Nucleus accumbens (tissue), 56 donors: ENCODE measurements around the gene SNTB2.
"Not testable (repeated sequence)": the region's sequence is repeated elsewhere in the genome, so short reads cannot be mapped to it uniquely, and the experiment has no call there.

Experiments used
- DNase-seq, 56 donors: peaks; one replicate each; lab custom pipeline; 2025; lab: John Stamatoyannopoulos, UW

SNTB2 gene

DNA sequence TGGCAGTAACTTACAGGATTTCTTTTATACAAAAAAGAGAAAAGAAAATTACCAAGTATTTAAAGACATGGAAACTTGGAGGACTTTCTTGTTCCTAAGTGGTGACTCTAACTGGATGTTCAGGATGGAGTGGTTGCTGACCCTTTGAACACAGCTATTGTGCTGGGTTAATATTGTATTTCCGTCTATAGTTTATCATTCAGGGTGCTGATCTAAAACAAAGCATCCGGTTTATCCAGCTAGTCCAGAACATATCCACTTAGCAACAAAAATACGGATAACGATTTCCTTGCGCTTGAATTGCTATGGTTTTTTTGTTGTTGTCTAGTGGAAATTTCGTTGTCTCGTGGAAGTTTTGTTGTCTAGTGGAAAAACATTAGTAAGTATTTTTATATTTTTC lies 38.2 kb downstream of the SNTB2 start:
- no peak for DNase-seq

DNA sequence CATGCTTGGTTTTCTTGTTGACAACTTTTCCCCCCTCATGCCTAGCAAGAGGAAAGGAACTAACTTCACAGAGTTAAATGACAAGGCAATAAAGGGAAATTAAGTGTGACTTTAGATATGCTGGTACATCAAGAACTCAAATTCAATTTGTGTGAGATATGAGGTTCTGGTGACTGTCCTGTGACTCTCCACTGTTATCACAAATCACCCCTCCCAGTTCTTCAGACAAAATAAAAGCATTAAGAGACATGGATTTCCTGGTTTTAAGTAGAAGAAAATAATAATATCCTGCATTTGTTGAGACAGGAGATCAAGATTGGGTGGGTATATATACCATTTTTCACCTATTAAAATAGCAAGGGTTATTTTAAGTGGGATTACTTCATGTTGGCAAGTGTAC lies 46.2 kb downstream of the SNTB2 start:
- DNase-seq: no peak

DNA sequence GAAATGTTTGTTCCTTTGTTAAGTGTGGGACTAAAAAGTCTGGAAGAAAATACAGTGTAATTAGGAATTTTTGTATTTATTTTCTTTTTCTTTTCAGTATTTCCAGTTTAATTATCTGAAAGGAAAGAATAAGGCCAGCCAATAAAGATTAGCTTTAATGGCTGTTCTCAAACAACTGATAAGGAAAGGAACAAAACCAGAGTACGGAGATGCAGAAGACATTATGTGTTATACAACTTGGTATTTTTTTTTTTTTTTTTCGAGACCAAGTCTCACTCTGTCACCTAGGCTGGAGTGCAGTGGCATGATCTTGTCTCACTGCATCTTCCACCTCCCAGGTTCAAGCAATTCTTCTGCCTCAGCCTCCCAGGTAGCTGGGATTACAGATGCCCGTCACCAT lies 47.5 kb downstream of the SNTB2 start:
- no peak for DNase-seq

DNA sequence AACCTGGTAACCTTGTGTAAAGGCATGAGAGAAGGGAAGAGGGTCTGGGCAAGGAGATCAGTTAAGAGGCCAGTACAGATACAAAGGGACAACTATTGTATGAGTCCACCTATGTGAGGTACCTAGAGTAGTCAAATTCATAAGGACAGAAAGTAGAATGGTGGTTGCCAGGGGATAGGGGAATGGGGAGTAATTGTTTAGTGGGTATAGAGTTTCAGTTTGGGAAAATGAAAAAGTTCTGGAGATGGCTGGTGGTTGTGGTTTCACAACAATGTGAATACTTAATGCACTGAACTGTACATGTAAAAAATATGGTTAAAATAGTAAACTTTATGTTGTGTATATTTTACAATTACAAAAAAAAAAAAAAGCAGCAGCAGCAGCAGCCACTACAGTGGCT lies 49.4 kb downstream of the SNTB2 start:
- no peak for DNase-seq

DNA sequence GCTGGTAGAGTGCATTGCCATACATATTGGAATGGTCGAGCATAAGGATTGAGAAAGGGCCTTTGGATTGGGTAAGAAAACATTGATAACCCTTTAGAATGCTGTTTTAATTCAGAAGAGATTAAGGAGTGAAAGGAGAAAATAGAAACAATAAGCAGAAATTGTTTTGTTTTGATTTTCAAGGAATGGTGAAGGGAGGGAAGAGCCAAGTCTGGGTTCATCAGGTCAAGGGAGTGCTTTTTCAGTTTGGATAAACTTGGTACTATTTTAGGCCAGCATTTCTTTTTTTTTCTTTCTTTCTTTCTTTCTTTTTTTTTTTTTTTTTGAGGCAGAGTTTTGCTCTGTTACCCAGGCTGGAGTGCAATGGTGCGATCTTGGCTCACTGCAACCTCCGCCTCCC lies 50.3 kb downstream of the SNTB2 start:
- no peak for DNase-seq

DNA sequence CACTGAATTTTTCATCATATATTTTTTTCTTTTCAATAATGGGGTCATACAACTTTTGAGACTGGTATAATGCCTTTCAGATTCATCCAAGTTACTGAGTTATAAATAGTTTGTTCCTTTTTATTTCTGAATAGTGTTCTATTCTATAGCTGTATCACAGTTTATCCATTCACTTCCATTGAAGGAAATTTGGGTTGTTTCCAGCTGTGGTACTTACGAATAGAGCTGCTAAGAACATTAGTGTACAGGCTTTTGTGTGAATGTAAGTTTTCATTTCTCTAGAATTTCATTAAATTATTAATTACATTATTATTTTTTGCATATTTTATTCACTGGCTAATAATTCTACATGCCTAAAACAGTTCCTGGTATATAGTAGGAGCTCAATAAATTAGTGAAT lies 52.9 kb downstream of the SNTB2 start:
- DNase-seq: no peak

DNA sequence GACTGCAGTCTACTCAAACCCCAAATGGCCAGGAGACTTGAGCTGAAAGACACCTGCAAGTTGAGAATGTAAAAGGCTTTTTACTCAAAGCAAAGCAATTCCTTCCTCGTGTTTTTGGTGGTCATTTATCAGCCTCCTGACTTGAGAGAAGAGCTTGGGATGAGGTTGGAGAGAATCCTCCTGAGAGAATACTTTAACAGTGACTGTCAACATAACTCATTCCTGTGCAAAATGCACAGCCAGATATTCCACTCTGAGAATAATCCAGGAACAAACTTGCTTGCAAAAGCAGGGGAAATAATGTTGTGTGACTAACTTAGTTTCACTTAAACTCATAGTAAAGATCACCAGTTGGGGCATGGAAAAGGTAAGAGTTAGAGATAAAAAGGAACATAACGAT lies 53.4 kb downstream of the SNTB2 start:
- no peak for DNase-seq

DNA sequence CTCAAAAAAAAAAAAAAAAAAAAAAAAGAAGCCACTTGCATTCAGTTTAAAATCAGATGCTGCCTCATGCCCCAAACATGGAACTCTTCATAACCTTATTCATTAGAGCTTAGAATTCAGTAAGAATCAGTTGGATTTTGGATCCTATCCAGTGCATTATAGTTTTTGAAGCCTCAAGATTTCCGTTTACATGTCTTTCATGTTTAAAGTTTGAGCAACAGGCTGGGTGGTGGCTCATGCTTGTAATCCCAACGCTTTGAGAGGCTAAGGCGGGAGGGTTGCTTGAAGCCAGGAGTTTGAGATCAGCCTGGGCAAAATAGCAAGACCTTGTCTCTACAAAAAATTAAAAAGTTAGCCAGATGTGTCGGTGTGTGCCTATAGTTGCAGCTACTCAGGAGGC lies 55.0 kb downstream of the SNTB2 start:
- no peak for DNase-seq

DNA sequence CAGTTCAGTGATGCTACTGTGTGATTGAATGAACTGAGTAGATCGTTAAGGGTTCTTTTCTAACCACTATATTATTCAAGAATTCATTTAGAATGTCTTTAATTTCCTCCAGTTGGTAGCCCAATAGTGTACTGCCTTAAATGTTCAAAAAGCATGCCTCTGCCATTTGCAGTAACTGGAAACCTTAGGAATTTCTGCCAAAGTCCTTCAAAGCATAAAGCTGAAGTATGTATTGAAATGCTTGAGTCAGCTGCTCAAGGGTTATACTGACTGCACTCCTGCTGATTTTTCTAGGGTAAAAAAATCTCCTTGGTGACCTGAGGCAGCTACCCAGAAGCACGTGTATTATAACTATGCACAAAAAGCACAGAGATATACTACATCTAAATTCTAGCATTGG lies 56.5 kb downstream of the SNTB2 start:
- DNase-seq: no peak

DNA sequence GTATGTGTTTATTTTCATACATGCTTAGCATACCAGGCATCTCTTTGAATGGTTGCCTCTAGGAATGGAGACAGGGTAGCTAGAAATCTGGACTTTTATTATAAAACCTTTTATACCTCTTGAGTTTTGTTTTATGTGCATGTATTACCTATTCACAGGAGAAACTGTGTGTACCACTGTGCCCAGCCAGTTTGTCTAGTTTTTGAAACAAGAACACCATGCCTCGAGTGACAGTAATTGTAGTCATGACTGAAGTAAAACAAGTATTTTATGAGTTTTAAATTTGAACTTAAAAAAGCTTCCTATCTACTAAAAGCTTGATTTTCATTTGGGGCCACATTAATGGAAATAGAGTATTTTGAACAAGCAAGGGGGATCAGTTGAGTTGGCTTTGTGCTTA lies 57.4 kb downstream of the SNTB2 start:
- no peak for DNase-seq

DNA sequence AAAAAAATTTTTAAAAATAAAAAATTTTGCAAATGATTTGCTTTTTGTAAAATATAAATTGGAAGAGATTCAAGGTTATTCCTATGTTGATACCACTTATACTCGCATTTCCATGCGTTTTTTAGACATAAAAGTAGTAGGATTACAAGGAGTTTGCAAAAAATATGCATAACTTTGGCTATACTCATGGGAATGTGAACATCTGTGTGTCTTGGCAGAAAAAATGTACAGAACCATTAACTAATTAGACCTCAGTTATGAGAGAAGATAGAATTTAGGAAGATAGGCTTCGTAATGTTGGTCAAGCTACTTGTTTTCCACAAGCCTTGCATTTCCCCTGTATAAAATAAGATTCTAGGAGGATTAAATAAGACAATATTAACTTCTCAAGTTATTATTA lies 63.1 kb downstream of the SNTB2 start:
- no peak for DNase-seq

DNA sequence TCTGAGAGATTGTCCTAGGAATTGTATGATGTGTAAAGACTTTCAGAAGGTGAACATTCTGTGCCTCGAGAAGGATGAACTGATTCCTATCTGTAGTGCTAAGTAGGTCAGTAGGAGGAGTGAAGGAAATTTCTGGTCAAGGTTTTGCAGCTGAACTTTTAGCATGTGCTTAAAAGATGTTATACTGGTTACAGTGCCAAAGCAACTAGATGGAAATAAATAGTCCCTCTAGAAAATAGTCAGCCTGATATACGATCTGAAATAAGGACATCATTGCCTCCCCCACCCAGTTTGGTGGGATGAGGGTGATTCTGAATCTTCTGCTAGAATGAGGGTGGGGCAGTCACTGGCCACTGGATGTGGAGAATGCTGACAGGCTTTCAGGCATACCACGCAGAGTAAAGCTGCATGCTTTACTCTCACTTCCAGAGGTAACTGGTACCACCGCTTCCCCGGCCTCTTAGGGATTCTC lies 66.9 kb downstream of the SNTB2 start:
- DNase-seq: no peak

DNA sequence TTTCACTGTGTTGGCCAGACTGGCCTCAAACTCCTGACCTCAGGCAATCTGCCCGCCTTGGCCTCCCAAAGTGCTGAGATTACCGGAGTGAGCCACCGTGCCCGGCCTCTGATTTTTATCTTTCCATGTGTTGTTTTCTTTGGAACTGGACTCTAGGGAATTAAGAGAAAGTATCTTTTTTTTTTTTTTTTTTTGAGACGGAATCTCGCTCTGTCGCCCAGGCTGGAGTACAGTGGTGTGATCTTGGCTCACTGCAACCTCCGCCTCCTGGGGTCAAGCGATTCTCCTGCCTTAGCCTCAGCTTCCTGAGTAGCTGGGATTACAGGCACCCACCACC lies 72.4 kb downstream of the SNTB2 start:
- DNase-seq: not testable (repeated sequence)

DNA sequence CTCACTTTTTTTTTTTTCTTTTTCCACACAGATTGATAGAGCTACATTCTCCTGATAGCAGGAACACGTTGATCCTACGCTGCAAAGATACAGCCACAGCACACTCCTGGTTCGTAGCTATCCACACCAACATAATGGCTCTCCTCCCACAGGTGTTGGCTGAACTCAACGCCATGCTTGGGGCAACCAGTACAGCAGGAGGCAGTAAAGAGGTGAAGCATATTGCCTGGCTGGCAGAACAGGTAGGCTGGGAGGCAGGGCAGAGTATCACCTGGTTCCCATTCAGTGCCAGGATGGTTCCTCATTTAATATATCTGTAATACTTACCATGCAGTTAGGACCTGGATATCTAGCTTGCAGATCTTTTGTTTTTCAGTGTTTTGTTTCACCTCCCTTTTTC lies 73.1 kb downstream of the SNTB2 start:
- no peak for DNase-seq

DNA sequence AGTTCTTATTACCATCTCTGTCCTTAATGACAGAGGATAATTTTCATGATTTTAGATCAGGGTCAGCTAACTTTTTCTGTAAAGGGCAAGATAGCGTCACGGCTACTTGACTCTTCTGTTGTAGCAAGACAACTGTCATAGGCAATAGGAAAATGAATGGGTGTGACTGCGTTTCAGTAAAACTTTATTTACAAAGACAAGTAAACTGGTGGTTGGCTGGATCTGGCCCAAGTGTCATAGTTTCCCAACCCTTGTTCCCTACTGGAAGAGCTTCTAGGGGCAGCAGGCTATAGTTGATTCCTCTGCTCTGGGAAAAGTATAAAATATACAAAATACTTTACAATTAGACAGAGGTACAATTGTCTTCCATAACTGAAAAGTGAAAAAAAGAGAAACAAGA lies 73.5 kb downstream of the SNTB2 start:
- DNase-seq: no peak

DNA sequence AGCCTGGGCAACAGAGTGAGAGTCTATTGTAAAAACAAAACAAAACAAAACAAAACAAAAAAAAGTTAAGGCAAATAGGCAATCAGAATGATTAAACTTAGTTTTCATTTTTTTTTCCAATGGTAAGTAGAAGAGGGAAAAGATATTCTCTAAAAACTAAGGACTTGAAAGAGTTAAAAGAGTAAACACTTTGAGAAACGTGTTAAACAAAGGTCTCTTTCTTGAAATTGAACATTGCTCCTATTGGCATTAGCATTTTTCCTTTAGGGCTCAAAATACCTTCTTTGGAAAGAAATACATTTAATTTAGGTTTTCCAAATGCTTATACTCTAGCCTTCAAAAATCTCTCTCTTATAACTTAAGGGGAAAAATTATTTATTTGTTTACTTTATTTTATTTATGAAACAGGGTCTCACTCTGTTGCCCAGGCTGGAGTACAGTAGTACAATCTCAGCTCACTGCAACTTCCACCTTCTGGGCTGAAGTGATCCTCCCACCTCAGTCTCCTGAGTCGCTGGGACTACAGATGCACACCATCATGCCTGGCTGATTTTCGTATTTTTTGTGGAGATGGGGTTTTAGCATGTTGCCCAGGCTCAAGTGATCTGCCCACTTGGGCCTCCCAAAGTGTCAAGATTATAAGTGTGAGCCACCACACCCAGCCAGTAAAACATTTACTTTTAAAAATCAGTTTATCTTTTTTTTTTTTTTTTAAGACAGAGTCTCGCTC lies 79.5 kb downstream of the SNTB2 start:
- no peak for DNase-seq

DNA sequence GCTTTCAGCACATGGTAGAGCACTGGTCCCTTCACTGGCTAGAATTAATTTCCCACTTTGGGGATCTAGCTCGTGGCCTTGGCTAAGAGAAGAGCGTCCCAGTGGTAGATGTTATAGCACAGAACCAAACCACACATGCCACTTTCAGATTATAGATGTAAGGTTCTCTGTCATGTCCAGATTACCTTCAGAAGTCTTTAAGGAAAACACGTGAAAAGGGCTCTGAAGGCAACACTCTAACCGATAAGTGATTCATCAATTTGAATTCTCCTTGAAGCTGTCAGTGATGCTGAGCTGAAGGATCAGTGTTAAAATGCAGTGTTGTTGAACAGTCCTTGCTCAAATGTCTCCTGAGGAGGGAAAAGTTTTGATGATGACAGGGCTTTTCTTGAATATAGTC lies 80.7 kb downstream of the SNTB2 start:
- DNase-seq: no peak

DNA sequence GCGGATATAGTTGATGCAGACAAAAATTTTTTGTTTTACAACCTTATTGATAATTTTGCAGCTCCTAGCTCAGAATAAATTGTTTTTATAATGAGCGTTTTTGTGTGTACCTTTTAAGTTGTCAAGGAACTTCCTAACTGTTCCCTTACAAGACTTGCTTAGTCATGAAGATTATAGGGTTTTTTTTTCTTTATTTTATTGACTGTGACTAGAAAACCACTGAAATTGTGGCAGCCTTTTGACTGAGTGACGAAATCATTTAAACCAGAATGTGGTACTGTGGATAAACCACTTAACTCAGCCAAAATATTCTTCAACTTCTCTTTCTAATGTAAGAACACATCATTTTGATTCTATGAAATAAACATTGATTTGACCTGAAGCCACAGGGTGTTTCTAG lies 83.4 kb downstream of the SNTB2 start:
- no peak for DNase-seq

DNA sequence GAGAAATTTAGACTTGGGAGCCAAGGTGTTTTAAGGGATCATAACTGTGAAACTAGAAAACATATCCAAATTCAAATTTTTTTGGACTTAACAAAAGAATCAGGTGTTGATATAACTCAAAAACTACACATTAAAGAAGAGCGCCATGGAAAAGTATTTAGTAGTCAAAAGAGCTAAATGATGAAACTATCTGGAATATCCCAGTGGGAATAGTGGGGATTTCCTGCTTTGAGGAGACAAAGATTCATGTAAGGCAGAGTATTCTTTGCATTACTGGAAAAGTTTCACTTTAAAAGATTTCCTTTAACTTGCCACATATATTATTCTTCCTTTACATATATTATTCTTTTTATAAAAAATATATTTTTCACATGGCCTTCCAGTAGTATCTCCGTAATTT lies 83.9 kb downstream of the SNTB2 start:
- DNase-seq: no peak

DNA sequence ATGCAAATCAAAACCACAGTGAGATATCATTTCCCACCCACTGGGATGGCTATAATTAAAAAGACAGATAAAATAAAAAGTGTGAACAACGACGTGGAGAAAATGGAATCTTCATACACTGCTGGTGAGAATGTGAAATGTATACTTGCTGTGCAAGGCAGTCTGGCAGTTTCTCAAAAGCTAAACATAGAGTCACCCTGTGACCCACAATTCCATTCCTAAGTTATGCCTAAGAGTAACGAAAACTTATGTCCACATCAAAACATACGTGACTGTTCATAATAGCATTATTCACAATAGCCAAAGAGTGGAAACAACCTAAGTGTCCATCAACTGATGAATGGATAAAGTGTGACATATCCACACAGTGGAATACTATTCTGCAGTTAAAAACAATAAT lies 86.0 kb downstream of the SNTB2 start:
- DNase-seq: no peak

DNA sequence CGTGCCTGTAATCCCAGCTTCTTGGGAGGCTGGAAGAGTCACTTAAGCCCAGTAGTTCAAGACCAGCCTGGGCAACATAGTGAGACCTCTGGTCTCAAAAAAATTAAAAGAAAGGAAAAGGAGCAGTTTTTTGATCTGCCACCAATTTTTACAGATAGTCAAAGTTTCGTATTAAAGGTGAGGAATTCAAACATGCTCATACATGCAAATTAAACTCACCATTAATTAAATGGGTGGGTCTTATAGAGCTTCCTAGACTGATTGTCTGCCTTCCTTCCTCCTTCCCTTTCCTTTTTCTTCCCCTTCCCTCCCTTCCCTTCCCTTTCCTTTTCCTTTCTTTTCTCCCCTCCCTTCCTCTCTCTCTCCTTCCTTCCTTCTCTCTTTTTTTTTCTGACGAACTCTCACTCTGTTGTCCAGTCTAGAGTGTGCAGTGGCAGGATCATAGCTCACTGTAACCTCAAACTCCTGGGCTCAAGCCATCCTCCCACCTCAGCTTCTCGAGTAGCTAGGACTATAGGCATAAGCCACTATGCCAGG lies 87.8 kb downstream of the SNTB2 start:
- no peak for DNase-seq

DNA sequence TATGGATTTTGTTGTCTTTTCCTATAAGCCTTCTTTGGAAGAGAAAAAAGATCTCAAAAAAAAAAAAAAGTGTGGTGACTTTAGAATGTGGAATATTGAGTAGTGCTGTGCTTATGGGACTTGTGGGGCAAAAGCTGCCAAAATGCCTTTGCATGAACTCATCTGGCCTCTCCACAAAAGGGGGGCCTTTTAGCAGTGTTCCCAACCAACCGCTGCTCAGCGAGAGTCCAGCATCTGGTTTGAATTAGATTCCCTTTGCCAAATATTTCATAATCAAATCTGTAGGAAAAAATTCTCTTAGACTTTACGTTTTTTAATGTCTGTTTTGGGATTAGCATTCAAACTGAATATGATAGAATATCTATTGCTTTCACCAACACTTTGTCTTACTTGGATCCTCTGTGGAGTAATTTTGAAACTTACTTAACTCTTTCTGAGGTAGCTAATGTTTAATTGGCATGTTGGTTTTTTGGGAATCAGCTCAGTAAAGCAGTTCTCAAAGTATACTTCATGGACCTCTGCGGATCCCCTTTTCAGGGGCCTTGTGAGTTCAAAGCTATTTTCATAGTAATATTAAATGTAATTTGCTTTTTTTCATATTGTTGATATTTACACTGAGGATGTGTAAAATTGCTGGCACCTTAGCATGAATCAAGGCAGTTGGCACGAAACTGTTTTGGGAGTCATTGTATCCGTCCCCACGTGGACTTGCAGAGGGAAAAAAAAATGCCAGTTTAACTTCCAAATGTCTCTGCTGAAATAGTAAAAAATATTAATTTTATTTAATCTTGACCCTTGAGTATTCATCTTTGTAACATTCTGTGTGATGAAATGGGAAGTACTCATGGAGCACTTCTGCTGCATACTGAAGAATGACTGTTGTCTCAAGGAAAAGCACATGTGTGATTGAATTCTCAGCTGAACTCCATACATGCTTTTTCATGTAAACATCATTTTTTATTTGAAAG lies 89.5 kb downstream of the SNTB2 start:
- peak in 1 of 56 donors; percentile 1 for DNase-seq
